Neural crest cell (in vitro differentiated cells): ENCODE data around the gene NT5C2. TPM values are rescaled to one million over a fixed set of nuclear protein-coding genes. Genes with fewer than 3 reads are reported as not detected.
"Not testable (repeated sequence)": the region's sequence is repeated elsewhere in the genome, so short reads cannot be mapped to it uniquely, and the experiment has no call there.

Source experiments
- DNase-seq: peaks from one replicate; pipeline ENCODE4 v3.0.0; 2021; ENCODE audit warnings: low read depth, mixed read lengths, low spot score
- H3K27ac Mint-ChIP-seq: one replicate; pipeline ENCODE4 v1.8.0; 2021; ENCODE audit warnings: mild to moderate bottlenecking, mixed read lengths; ENCODE audit not compliant: unreplicated experiment
- H3K27me3 Mint-ChIP-seq: 2 replicates; pipeline ENCODE4 v1.8.0; 2021; ENCODE audit warnings: low read depth, mild to moderate bottlenecking, mixed read lengths
- H3K36me3 Mint-ChIP-seq: 2 replicates; pipeline ENCODE4 v1.8.0; 2021; ENCODE audit warnings: low read depth, mild to moderate bottlenecking, mixed read lengths
- H3K4me1 Mint-ChIP-seq: 2 replicates; pipeline ENCODE4 v1.8.0; 2021; ENCODE audit warnings: mixed read lengths
- H3K4me3 Mint-ChIP-seq: one replicate; pipeline ENCODE4 v1.8.0; 2021; ENCODE audit warnings: mild to moderate bottlenecking, mixed read lengths
- H3K9me3 Mint-ChIP-seq: 2 replicates; pipeline ENCODE4 v1.8.0; 2021; ENCODE audit warnings: mixed read lengths
- CTCF ChIP-seq: fragments of 200-600 bp; sonication (generic); conservative IDR thresholded peaks from 2 replicates; pipeline ENCODE4 v1.5.0; 2021; ENCODE audit warnings: antibody characterized with exemption, mild to moderate bottlenecking
- total RNA-seq: library from RNA; stranded (reverse); gene quantifications from 2 replicates; pipeline ENCODE4 v1.2.1, GENCODE V29; 2021

The NT5C2 gene
- total RNA-seq, 1 donor from 2014 or later = 71.3 TPM

GRCh38 chr10:103175580-103176285 is 17.3 kb downstream of the NT5C2 start:
- TF ChIP-seq CTCF = no peak
- Mint-ChIP-seq H3K9me3 (no peaks in the 10 kb centered on the region), H3K4me1 (no peaks in the 10 kb centered on the region), H3K27me3 (no peaks in the 10 kb centered on the region), H3K4me3 (no peak overlapping the region), H3K36me3 (peaks cover 2% of the 10 kb centered on the region), H3K27ac (no peak overlapping the region)
- no peak for DNase-seq

GRCh38 chr10:103174324-103174723 is 18.7 kb downstream of the NT5C2 start:
- not testable (repeated sequence) for H3K9me3 Mint-ChIP-seq, H3K4me1 Mint-ChIP-seq, DNase-seq, H3K36me3 Mint-ChIP-seq, H3K27ac Mint-ChIP-seq, H3K27me3 Mint-ChIP-seq, H3K4me3 Mint-ChIP-seq

- DNase-seq = no peak
- no peaks in the 10 kb centered on the region for H3K9me3 Mint-ChIP-seq
- H3K4me3 Mint-ChIP-seq = no peak overlapping the region
- H3K36me3 Mint-ChIP-seq = peaks cover 2% of the 10 kb centered on the region
- H3K27ac Mint-ChIP-seq = no peak overlapping the region
- no peaks in the 10 kb centered on the region for H3K27me3 Mint-ChIP-seq
- no peak for TF ChIP-seq CTCF
- no peaks in the 10 kb centered on the region for H3K4me1 Mint-ChIP-seq
Observed at GRCh38 chr10:103171278-103171677, 21.8 kb downstream of the NT5C2 start.

GRCh38 chr10:103168438-103168837 is 24.6 kb downstream of the NT5C2 start:
- Mint-ChIP-seq H3K27ac (no peak overlapping the region), H3K4me3 (no peak overlapping the region), H3K9me3 (peaks cover 4% of the 10 kb centered on the region), H3K4me1 (no peaks in the 10 kb centered on the region), H3K27me3 (no peaks in the 10 kb centered on the region), H3K36me3 (peaks cover 7% of the 10 kb centered on the region)
- no peak for TF ChIP-seq CTCF
- DNase-seq = no peak

GRCh38 chr10:103167554-103167953 is 25.5 kb downstream of the NT5C2 start:
- not testable (repeated sequence) for H3K36me3 Mint-ChIP-seq, H3K4me3 Mint-ChIP-seq, H3K27me3 Mint-ChIP-seq, H3K9me3 Mint-ChIP-seq, H3K27ac Mint-ChIP-seq, DNase-seq, H3K4me1 Mint-ChIP-seq

- TF ChIP-seq CTCF = no peak
- Mint-ChIP-seq H3K36me3 (peaks cover 10% of the 10 kb centered on the region), H3K9me3 (peaks cover 4% of the 10 kb centered on the region), H3K27me3 (no peaks in the 10 kb centered on the region), H3K27ac (no peak overlapping the region), H3K4me1 (no peaks in the 10 kb centered on the region), H3K4me3 (no peak overlapping the region)
- DNase-seq = no peak
Observed at GRCh38 chr10:103166523-103166922, 26.5 kb downstream of the NT5C2 start.

GRCh38 chr10:103163766-103164403 is 29.2 kb downstream of the NT5C2 start:
- not testable (repeated sequence) for DNase-seq, H3K27me3 Mint-ChIP-seq, H3K4me1 Mint-ChIP-seq, H3K4me3 Mint-ChIP-seq, H3K9me3 Mint-ChIP-seq, H3K27ac Mint-ChIP-seq
- peaks cover 14% of the 10 kb centered on the region for H3K36me3 Mint-ChIP-seq
